Lower leg skin (tissue), 3 donors: ENCODE measurements around the gene HELT.

Source experiments
- CTCF ChIP-seq, 3 donors: fragments of 450-650 bp; IDR thresholded peaks; one replicate each; pipeline ENCODE4 v1.5.1; 2016; ENCODE audit warnings: antibody characterized with exemption in 3 of 3, mild to moderate bottlenecking in 3 of 3, moderate library complexity in 2 of 3
- POLR2A ChIP-seq, 2 donors: fragments of 450-650 bp; IDR thresholded peaks; one replicate each; pipeline ENCODE4 v1.6.1; 2016 to 2017; ENCODE audit warnings: antibody characterized with exemption in 2 of 2, mild to moderate bottlenecking in 1 of 2, moderate library complexity in 1 of 2

GRCh38 chr4:185019456-185020292 lies 1.4 kb downstream of the HELT start:
- TF ChIP-seq CTCF (IDR thresholded peaks at IDR 0.05) (no peak), POLR2A (IDR thresholded peaks at IDR 0.05) (no peak)
